ENCODE data around the gene BCL2L13. TPM values are rescaled to one million over a fixed set of nuclear protein-coding genes. Genes with fewer than 3 reads are reported as not detected.
"Not testable (repeated sequence)": the region's sequence is repeated elsewhere in the genome, so short reads cannot be mapped to it uniquely, and the experiment has no call there.

BCL2L13 gene
- total and polyA plus RNA-seq, 4 experiments from 2014 or later = 28.3 to 39.2 (median 32.8) TPM

DNA sequence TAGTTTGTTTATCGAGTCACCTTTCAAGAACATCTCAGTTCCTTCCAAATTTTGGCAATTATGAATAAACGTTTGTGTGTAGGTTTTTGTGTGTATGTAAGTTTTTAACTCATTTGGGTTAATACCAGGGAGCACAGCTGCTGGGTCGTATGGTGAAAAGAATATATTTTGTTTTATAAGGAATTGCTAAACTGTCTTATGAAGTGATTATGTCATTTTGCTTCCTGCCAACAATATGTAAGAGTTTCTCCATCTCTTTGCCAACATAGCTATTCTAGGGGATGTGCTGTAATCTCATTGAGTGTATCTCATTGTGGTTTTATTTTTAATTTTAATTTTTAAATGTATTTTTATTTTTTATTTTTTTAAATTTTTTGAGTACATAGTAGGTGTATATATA, 27.3 kb downstream of the BCL2L13 start:
- ChIA-PET CTCF (ENCODE audit: partially characterized antibody) (no interaction called here), POLR2A (ENCODE audit: partially characterized antibody) (no interaction called here)
- peaks cover 43% of the 10 kb centered on the region in 2 donors for H3K36me3 Mint-ChIP-seq
- no peaks in the 10 kb centered on the region for H3K4me1 ChIP-seq (ENCODE audit: insufficient read depth, low read length)
- no peak for DNase-seq
- H3K4me3 Mint-ChIP-seq = no peak overlapping the region
- no peak overlapping the region for H3K27ac ChIP-seq (ENCODE audit: low read depth, low read length)
- no peaks in the 10 kb centered on the region for H3K9me3 ChIP-seq (ENCODE audit: control insufficient read depth in 1 of 2, low read length in 2 of 2)
- peaks cover 0 to 12% (median 4%) of the 10 kb centered on the region in 4 donors for H3K4me1 Mint-ChIP-seq
- H3K27me3 ChIP-seq (ENCODE audit: insufficient read depth, low read length) = no peaks in the 10 kb centered on the region
- H3K4me3 ChIP-seq (ENCODE audit: low read length in 2 of 2) = no peak overlapping the region
- peaks cover 0 to 11% (median 0%) of the 10 kb centered on the region in 8 donors for H3K9me3 Mint-ChIP-seq
- intact Hi-C loops (cut with micrococcal nuclease) = no loop called here
- no peaks in the 10 kb centered on the region for H3K27me3 Mint-ChIP-seq
- H3K27ac Mint-ChIP-seq = no peak overlapping the region
- H3K36me3 ChIP-seq (ENCODE audit: insufficient read depth, low read length) = peaks cover 17% of the 10 kb centered on the region

GRCh38 chr22:17671521-17672092, 33.0 kb downstream of the BCL2L13 start:
- peaks cover 7 to 19% (median 13%) of the 10 kb centered on the region in 4 donors for H3K4me1 Mint-ChIP-seq
- H3K36me3 ChIP-seq (ENCODE audit: insufficient read depth, low read length); H3K27me3 ChIP-seq (ENCODE audit: insufficient read depth, low read length); DNase-seq; H3K27me3 Mint-ChIP-seq; H3K27ac Mint-ChIP-seq; H3K4me1 ChIP-seq (ENCODE audit: insufficient read depth, low read length); H3K9me3 ChIP-seq (ENCODE audit: control insufficient read depth in 1 of 2, low read length in 2 of 2); H3K27ac ChIP-seq (ENCODE audit: low read depth, low read length); H3K4me3 ChIP-seq (ENCODE audit: low read length in 2 of 2); POLR2A ChIA-PET (ENCODE audit: partially characterized antibody); intact Hi-C loops (cut with micrococcal nuclease); H3K9me3 Mint-ChIP-seq; H3K4me3 Mint-ChIP-seq: not testable (repeated sequence)
- CTCF ChIA-PET (ENCODE audit: partially characterized antibody) = interaction anchor here (0.7 kb wide), 1 partner anchor 32 kb away, joined by 3 read pairs; no protein-coding TSS in a partner anchor
- peaks cover 17 to 18% of the 10 kb centered on the region in 2 donors for H3K36me3 Mint-ChIP-seq

DNA sequence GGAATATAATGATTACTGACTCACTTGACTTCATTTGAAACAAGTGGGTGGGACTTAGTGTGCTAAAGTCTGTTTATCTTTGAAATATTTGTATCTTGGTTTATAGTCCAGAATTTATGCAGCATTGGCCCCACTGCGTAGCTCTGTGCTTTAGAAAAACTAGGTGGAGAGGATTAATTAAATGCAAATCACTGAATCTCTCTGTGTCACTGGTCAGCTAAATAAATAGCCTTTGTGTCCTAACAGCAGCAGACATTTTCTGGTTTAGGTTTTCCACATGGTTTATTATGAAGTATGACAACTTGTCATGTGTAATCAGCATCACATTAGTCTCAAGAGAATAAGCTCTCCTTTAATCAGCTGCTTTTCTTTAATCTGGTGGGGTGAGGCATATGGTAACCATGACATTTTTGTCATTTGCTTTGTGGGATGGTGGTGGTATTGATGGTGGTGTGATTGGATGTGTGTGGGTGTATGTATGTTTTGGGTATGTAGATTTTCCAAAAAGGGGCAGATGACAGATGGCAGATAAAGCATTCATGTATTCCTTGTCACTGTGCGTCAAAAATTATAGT, 33.9 kb downstream of the BCL2L13 start:
- DNase-seq = no peak
- Mint-ChIP-seq H3K9me3 (peaks cover 0 to 2% (median 0%) of the 10 kb centered on the region in 8 donors), H3K27ac (peak overlapping the region in 1 of 7 donors; percentile 8), H3K27me3 (no peaks in the 10 kb centered on the region), H3K4me3 (no peak overlapping the region), H3K36me3 (peaks cover 14 to 15% of the 10 kb centered on the region in 2 donors), H3K4me1 (peaks cover 7 to 21% (median 12%) of the 10 kb centered on the region in 4 donors)
- no peak overlapping the region for H3K4me3 ChIP-seq (ENCODE audit: low read length in 2 of 2)
- ChIA-PET CTCF (ENCODE audit: partially characterized antibody) (no interaction called here), POLR2A (ENCODE audit: partially characterized antibody) (no interaction called here)
- no peak overlapping the region for H3K27ac ChIP-seq (ENCODE audit: low read depth, low read length)
- no peaks in the 10 kb centered on the region for H3K4me1 ChIP-seq (ENCODE audit: insufficient read depth, low read length)
- intact Hi-C loops (cut with micrococcal nuclease) = no loop called here
- no peaks in the 10 kb centered on the region for H3K36me3 ChIP-seq (ENCODE audit: insufficient read depth, low read length)
- H3K9me3 ChIP-seq (ENCODE audit: control insufficient read depth in 1 of 2, low read length in 2 of 2) = no peaks in the 10 kb centered on the region
- H3K27me3 ChIP-seq (ENCODE audit: insufficient read depth, low read length) = no peaks in the 10 kb centered on the region

DNA sequence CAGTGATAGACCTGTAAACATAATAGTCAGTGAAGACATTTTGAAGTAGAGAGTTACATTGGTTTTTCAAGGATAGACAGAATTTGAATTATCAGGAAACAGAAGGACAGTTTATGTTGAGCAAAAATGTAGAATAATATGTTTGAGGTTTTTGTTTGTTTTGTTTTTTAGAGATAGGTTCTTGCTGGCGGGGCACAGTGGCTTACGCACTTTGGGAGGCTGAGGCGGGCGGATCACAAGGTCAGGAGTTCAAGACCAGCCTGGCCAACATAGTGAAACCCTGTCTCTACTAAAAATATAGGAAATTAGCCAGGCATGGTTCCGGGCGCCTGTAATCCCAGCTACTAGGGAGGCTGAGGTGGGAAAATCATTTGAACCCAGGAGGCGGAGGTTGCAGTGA, 35.6 kb downstream of the BCL2L13 start:
- Mint-ChIP-seq H3K4me3 (no peak overlapping the region), H3K9me3 (no peaks in the 10 kb centered on the region), H3K27me3 (no peaks in the 10 kb centered on the region), H3K4me1 (peaks cover 7 to 22% (median 13%) of the 10 kb centered on the region in 4 donors), H3K27ac (peak overlapping the region in 1 of 7 donors; percentile 4), H3K36me3 (peaks cover 12 to 18% of the 10 kb centered on the region in 2 donors)
- H3K27ac ChIP-seq (ENCODE audit: low read depth, low read length) = no peak overlapping the region
- no peaks in the 10 kb centered on the region for H3K36me3 ChIP-seq (ENCODE audit: insufficient read depth, low read length)
- DNase-seq = no peak
- H3K27me3 ChIP-seq (ENCODE audit: insufficient read depth, low read length) = no peaks in the 10 kb centered on the region
- no peak overlapping the region for H3K4me3 ChIP-seq (ENCODE audit: low read length in 2 of 2)
- no peaks in the 10 kb centered on the region for H3K9me3 ChIP-seq (ENCODE audit: control insufficient read depth in 1 of 2, low read length in 2 of 2)
- H3K4me1 ChIP-seq (ENCODE audit: insufficient read depth, low read length) = no peaks in the 10 kb centered on the region
- intact Hi-C loops (cut with micrococcal nuclease) = no loop called here
- CTCF ChIA-PET (ENCODE audit: partially characterized antibody) = no interaction called here
- POLR2A ChIA-PET (ENCODE audit: partially characterized antibody) = no interaction called here

DNA sequence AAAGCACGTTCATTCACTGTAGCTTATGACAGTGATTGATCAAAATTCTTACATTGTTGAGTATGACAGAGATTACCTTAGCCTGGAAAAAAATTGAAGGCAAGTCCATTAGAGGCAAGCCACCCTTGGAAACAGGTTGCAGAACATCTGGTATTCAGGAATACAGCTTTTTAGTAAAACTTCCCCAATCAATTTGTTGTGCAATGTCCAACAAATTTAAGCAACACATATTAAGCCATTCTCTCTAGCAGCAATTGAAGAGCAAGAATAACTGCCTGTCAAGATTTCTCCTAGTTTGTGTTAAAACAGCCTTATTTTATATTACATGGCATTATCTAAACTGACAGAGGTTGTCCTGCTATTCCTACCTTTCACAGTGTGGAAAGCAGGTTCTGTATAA, 37.0 kb downstream of the BCL2L13 start:
- Mint-ChIP-seq H3K9me3 (no peaks in the 10 kb centered on the region), H3K4me1 (peaks cover 7 to 18% (median 15%) of the 10 kb centered on the region in 4 donors), H3K36me3 (peaks cover 3 to 8% of the 10 kb centered on the region in 2 donors), H3K4me3 (no peak overlapping the region), H3K27ac (no peak overlapping the region), H3K27me3 (no peaks in the 10 kb centered on the region)
- CTCF ChIA-PET (ENCODE audit: partially characterized antibody) = no interaction called here
- no peak overlapping the region for H3K4me3 ChIP-seq (ENCODE audit: low read length in 2 of 2)
- intact Hi-C loops (cut with micrococcal nuclease) = no loop called here
- H3K9me3 ChIP-seq (ENCODE audit: control insufficient read depth in 1 of 2, low read length in 2 of 2) = no peaks in the 10 kb centered on the region
- H3K27me3 ChIP-seq (ENCODE audit: insufficient read depth, low read length) = no peaks in the 10 kb centered on the region
- H3K27ac ChIP-seq (ENCODE audit: low read depth, low read length) = no peak overlapping the region
- H3K36me3 ChIP-seq (ENCODE audit: insufficient read depth, low read length) = no peaks in the 10 kb centered on the region
- no peak for DNase-seq
- POLR2A ChIA-PET (ENCODE audit: partially characterized antibody) = no interaction called here
- no peaks in the 10 kb centered on the region for H3K4me1 ChIP-seq (ENCODE audit: insufficient read depth, low read length)

DNA sequence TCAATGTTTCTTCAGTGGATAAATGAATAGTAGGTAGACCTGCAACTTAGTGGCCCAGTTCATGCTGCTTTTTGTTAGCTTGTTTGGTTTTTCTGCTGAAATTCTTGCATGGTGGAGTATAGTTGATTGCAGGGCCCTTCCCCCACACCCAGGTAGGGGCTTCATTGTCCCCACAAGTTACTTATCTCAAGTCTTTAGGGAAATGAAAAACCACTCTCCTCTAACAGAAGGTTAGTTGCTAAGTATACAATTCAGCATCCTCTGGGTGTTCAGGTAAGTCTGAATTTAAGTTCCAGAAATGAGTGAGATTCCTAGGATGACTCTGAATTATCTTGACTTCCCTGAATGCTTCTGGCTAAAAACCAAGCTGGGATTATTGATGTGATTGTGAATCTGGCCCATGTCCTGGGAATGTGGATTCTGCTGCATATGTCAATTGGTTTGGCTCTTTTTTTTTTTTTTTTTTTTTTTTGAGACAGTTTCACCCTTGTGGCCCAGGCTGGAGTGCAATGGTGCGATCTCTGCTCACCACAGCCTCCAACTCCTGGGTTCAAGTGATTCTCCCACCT, 40.3 kb downstream of the BCL2L13 start:
- no peak overlapping the region for H3K4me3 ChIP-seq (ENCODE audit: low read length in 2 of 2)
- intact Hi-C loops (cut with micrococcal nuclease) = no loop called here
- DNase-seq = no peak
- H3K4me1 ChIP-seq (ENCODE audit: insufficient read depth, low read length) = no peaks in the 10 kb centered on the region
- H3K27ac ChIP-seq (ENCODE audit: low read depth, low read length) = no peak overlapping the region
- H3K4me3 Mint-ChIP-seq = no peak overlapping the region
- H3K27me3 ChIP-seq (ENCODE audit: insufficient read depth, low read length) = no peaks in the 10 kb centered on the region
- H3K4me1 Mint-ChIP-seq = peaks cover 9 to 11% (median 10%) of the 10 kb centered on the region in 4 donors
- POLR2A ChIA-PET (ENCODE audit: partially characterized antibody) = no interaction called here
- H3K9me3 Mint-ChIP-seq = no peaks in the 10 kb centered on the region
- H3K36me3 ChIP-seq (ENCODE audit: insufficient read depth, low read length) = no peaks in the 10 kb centered on the region
- H3K36me3 Mint-ChIP-seq = peaks cover 0 to 4% of the 10 kb centered on the region in 2 donors
- no peaks in the 10 kb centered on the region for H3K9me3 ChIP-seq (ENCODE audit: control insufficient read depth in 1 of 2, low read length in 2 of 2)
- no peak overlapping the region for H3K27ac Mint-ChIP-seq
- no peaks in the 10 kb centered on the region for H3K27me3 Mint-ChIP-seq
- CTCF ChIA-PET (ENCODE audit: partially characterized antibody) = no interaction called here

DNA sequence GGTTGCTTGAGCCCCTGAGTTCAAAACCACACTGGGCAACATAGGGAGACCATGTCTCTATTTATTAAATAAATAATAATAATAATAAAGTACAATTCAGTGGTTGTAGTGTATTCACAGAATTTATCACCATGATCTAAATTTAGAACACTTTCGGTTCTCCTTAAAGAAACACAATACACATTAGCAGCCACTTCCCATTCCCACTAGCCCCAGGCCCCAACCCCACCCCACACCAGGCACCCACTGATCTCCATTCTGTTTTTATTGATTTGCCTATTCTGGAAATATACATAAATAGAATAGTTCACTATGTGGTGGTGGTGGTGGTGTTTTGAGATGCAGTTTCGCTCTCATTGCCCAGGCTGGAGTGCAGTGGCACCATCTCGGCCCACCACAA, 45.7 kb downstream of the BCL2L13 start:
- peaks cover 0 to 9% (median 6%) of the 10 kb centered on the region in 4 donors for H3K4me1 Mint-ChIP-seq
- H3K9me3 ChIP-seq (ENCODE audit: control insufficient read depth in 1 of 2, low read length in 2 of 2) = no peaks in the 10 kb centered on the region
- H3K27me3 ChIP-seq (ENCODE audit: insufficient read depth, low read length) = no peaks in the 10 kb centered on the region
- H3K36me3 ChIP-seq (ENCODE audit: insufficient read depth, low read length) = peaks cover 4% of the 10 kb centered on the region
- H3K27ac Mint-ChIP-seq = no peak overlapping the region
- H3K4me1 ChIP-seq (ENCODE audit: insufficient read depth, low read length) = no peaks in the 10 kb centered on the region
- peaks cover 3 to 13% of the 10 kb centered on the region in 2 donors for H3K36me3 Mint-ChIP-seq
- POLR2A ChIA-PET (ENCODE audit: partially characterized antibody) = no interaction called here
- CTCF ChIA-PET (ENCODE audit: partially characterized antibody) = no interaction called here
- H3K27me3 Mint-ChIP-seq = no peaks in the 10 kb centered on the region
- H3K27ac ChIP-seq (ENCODE audit: low read depth, low read length) = no peak overlapping the region
- H3K4me3 ChIP-seq (ENCODE audit: low read length in 2 of 2) = no peak overlapping the region
- H3K4me3 Mint-ChIP-seq = no peak overlapping the region
- intact Hi-C loops (cut with micrococcal nuclease) = no loop called here
- DNase-seq = no peak
- no peaks in the 10 kb centered on the region for H3K9me3 Mint-ChIP-seq
